ENCODE data around the gene LARP4. TPM values are rescaled to one million over a fixed set of nuclear protein-coding genes. Genes with fewer than 3 reads are reported as not detected.
A peak's percentile ranks its signal among the peaks of the same experiment; 100 is the strongest.
"Not testable (repeated sequence)": the region's sequence is repeated elsewhere in the genome, so short reads cannot be mapped to it uniquely, and the experiment has no call there.

The LARP4 gene
- total RNA-seq, 2 experiments from 2014 or later: 32.9 to 84.1 TPM

DNA sequence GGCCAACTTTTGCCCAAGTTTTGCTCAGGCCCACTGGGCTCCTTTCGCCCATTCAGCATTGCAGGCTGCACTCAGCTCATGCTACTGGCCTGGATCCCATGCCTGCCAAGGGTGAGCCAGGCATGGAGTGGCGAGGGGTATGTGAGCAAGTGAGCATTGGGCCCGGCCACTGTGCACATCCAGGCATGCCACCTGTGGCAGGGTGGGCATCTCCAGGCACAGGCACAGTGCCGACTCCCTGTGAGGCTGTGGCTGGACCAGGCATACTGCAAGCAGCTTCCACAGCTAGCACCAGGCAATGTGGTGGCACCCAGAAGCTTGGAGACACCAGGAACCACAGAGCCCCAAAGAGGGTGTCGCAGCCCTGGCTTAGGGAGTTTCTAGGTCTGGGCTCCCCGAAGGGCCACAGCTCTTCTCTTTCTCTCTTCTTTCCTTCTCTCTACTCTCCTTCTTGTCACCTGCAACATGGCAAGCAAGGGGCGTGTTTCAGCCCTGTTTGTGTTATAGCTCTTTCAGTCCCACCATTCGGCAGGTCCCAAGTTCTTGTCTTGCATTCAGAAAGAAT, 19.8 kb upstream of the LARP4 start:
- Histone ChIP-seq H2AFZ (ENCODE audit: low read length) (no peak overlapping the region), H3K9me2 (ENCODE audit: insufficient read depth, low read length) (no peaks in the 10 kb centered on the region), H3K4me1 (ENCODE audit: insufficient read depth, low read length, poor library complexity, severe bottlenecking) (peaks cover 6% of the 10 kb centered on the region), H3K4me3 (ENCODE audit: low read depth, low read length, poor library complexity, severe bottlenecking) (no peak overlapping the region), H3K4me2 (ENCODE audit: low read length) (no peak overlapping the region), H3K9me3 (ENCODE audit: low read length) (no peaks in the 10 kb centered on the region), H3K27ac (ENCODE audit: low read depth, low read length, poor library complexity, severe bottlenecking) (no peak overlapping the region), H3K79me2 (ENCODE audit: insufficient read depth, low read depth, low read length) (no peaks in the 10 kb centered on the region), H3K36me3 (ENCODE audit: insufficient read depth, low read length) (no peaks in the 10 kb centered on the region), H4K20me1 (ENCODE audit: insufficient read depth, low read length) (no peaks in the 10 kb centered on the region)
- intact Hi-C loops (cut with micrococcal nuclease; ENCODE audit: unreplicated experiment): no loop called here
- POLR2A ChIA-PET: interaction anchor here (0.5 to 0.6 kb wide), 4 partner anchors 58 to 355 kb away, joined by 3 to 4 read pairs (median 3); no protein-coding TSS in a partner anchor
- TF ChIP-seq EZH2phosphoT487 (IDR thresholded peaks at IDR 0.05; ENCODE audit: borderline replicate concordance, low read depth, low read length): no peak
- TF ChIP-seq, protein P1, sequence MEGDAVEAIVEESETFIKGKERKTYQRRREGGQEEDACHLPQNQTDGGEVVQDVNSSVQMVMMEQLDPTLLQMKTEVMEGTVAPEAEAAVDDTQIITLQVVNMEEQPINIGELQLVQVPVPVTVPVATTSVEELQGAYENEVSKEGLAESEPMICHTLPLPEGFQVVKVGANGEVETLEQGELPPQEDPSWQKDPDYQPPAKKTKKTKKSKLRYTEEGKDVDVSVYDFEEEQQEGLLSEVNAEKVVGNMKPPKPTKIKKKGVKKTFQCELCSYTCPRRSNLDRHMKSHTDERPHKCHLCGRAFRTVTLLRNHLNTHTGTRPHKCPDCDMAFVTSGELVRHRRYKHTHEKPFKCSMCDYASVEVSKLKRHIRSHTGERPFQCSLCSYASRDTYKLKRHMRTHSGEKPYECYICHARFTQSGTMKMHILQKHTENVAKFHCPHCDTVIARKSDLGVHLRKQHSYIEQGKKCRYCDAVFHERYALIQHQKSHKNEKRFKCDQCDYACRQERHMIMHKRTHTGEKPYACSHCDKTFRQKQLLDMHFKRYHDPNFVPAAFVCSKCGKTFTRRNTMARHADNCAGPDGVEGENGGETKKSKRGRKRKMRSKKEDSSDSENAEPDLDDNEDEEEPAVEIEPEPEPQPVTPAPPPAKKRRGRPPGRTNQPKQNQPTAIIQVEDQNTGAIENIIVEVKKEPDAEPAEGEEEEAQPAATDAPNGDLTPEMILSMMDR (conservative IDR thresholded peaks at IDR 0.05; ENCODE audit: low read length): no peak
- BruUV-seq (replicated peaks): no TSS peak
- DNase-seq (ENCODE audit: low spot score): no peak
- CTCF ChIA-PET (ENCODE audit: unreplicated experiment): no interaction called here

DNA sequence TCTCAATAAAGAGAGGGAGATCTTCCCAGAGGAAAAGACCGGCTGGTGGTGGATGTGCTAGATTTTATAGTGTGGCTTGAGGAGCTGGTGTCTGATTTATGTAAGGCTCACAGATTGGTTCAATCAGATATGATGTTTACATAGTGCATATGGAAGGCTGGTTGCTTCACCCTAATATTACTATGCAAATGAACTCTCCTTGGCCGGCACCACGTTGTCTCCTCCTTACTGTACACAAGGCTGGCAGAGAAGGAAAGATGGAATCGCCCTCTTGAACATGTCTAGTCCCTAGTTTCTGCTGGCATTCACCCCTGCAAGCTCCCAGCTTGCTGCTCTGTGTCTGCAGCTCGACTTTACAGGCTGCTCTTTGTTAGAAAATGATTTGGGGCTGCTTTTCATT, 13.2 kb upstream of the LARP4 start:
- H3K27ac ChIP-seq (ENCODE audit: low read depth, low read length, poor library complexity, severe bottlenecking): no peak overlapping the region
- intact Hi-C loops (cut with micrococcal nuclease; ENCODE audit: unreplicated experiment): no loop called here
- peaks cover 6% of the 10 kb centered on the region for H3K4me1 ChIP-seq (ENCODE audit: insufficient read depth, low read length, poor library complexity, severe bottlenecking)
- TF ChIP-seq EZH2phosphoT487 (IDR thresholded peaks at IDR 0.05; ENCODE audit: borderline replicate concordance, low read depth, low read length): no peak
- TF ChIP-seq, protein P1 (conservative IDR thresholded peaks at IDR 0.05; ENCODE audit: low read length): no peak
- peak overlapping the region; percentile 53 for H2AFZ ChIP-seq (ENCODE audit: low read length)
- H3K4me3 ChIP-seq (ENCODE audit: low read depth, low read length, poor library complexity, severe bottlenecking): no peak overlapping the region
- POLR2A ChIA-PET: interaction anchor here (0.6 to 1.1 kb wide), 3 partner anchors 9 to 362 kb away, joined by 3 to 5 read pairs (median 3); partner anchors contain the start of gene FAM186A
- H3K36me3 ChIP-seq (ENCODE audit: insufficient read depth, low read length): no peaks in the 10 kb centered on the region
- H3K4me2 ChIP-seq (ENCODE audit: low read length): peak overlapping the region; percentile 29; the same call in 1 of the 2 replicates
- CTCF ChIA-PET (ENCODE audit: unreplicated experiment): no interaction called here
- H4K20me1 ChIP-seq (ENCODE audit: insufficient read depth, low read length): no peaks in the 10 kb centered on the region
- H3K79me2 ChIP-seq (ENCODE audit: insufficient read depth, low read depth, low read length): no peaks in the 10 kb centered on the region
- DNase-seq (ENCODE audit: low spot score): no peak
- H3K9me3 ChIP-seq (ENCODE audit: low read length): no peaks in the 10 kb centered on the region
- BruUV-seq (replicated peaks): no TSS peak
- H3K9me2 ChIP-seq (ENCODE audit: insufficient read depth, low read length): no peaks in the 10 kb centered on the region

DNA sequence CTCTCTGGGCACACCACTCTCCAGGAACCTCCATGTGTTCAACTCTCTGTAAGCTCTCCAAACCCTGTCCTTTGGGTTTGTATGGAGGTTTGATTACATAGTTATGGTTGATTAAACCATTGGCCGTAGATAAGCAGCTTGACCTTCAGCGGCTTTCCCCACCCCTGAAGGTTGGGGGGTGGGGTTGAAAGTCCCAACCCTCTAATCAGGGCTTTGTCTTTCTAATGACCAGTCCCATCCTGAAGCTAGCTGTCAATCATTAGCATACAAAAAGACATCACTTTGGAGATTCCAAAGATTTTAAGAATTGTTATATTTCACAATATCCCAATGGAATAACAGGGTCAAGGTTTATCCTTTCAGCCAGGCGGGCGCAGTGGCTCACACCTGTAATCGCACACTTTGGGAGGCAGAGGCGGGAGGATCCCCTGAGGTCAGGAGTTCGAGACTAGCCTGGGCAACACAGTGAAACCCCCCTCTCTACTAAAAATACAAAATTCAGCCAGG, 12.7 kb upstream of the LARP4 start:
- no TSS peak for BruUV-seq (replicated peaks)
- peak overlapping the region; percentile 53 for H2AFZ ChIP-seq (ENCODE audit: low read length)
- no peaks in the 10 kb centered on the region for H3K9me2 ChIP-seq (ENCODE audit: insufficient read depth, low read length)
- intact Hi-C loops (cut with micrococcal nuclease; ENCODE audit: unreplicated experiment): no loop called here
- H3K27ac ChIP-seq (ENCODE audit: low read depth, low read length, poor library complexity, severe bottlenecking): no peak overlapping the region
- no peaks in the 10 kb centered on the region for H4K20me1 ChIP-seq (ENCODE audit: insufficient read depth, low read length)
- CTCF ChIA-PET (ENCODE audit: unreplicated experiment): no interaction called here
- H3K4me1 ChIP-seq (ENCODE audit: insufficient read depth, low read length, poor library complexity, severe bottlenecking): peaks cover 6% of the 10 kb centered on the region
- TF ChIP-seq, protein P1 (conservative IDR thresholded peaks at IDR 0.05; ENCODE audit: low read length): no peak
- TF ChIP-seq EZH2phosphoT487 (IDR thresholded peaks at IDR 0.05; ENCODE audit: borderline replicate concordance, low read depth, low read length): no peak
- no peak overlapping the region for H3K4me3 ChIP-seq (ENCODE audit: low read depth, low read length, poor library complexity, severe bottlenecking)
- no peaks in the 10 kb centered on the region for H3K79me2 ChIP-seq (ENCODE audit: insufficient read depth, low read depth, low read length)
- no peak for DNase-seq (ENCODE audit: low spot score)
- H3K36me3 ChIP-seq (ENCODE audit: insufficient read depth, low read length): no peaks in the 10 kb centered on the region
- POLR2A ChIA-PET: interaction anchor here (0.6 to 1.1 kb wide), 3 partner anchors 8 to 362 kb away, joined by 3 to 5 read pairs (median 3); partner anchors contain the start of gene FAM186A
- H3K9me3 ChIP-seq (ENCODE audit: low read length): no peaks in the 10 kb centered on the region
- H3K4me2 ChIP-seq (ENCODE audit: low read length): peak overlapping the region; percentile 29; the same call in 1 of the 2 replicates

DNA sequence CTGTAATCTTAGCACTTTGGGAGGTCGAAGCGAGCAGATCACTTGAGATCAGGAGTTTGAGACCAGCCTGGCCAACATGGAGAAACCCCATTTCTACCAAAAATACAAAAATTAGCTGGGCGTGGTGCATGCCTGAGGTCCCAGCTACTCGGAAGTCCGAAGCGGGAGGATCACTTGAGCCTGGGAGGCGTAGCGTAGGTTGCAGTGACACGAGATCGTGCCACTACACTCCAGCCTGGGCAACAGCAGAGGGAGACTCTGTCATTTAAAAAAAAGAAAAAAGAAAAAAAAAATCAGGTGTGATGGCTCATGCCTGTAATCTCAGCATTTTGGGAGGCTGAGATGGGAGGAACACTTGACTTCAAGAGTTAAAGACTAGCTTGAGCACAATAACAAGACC, 11.9 kb upstream of the LARP4 start:
- intact Hi-C loops (cut with micrococcal nuclease; ENCODE audit: unreplicated experiment): not testable (repeated sequence)

More for the DNA sequence above, 11.9 kb upstream of the LARP4 start:
- H3K4me1 ChIP-seq (ENCODE audit: insufficient read depth, low read length, poor library complexity, severe bottlenecking); H3K27ac ChIP-seq (ENCODE audit: low read depth, low read length, poor library complexity, severe bottlenecking); H4K20me1 ChIP-seq (ENCODE audit: insufficient read depth, low read length); CTCF ChIA-PET (ENCODE audit: unreplicated experiment); H3K9me3 ChIP-seq (ENCODE audit: low read length); H2AFZ ChIP-seq (ENCODE audit: low read length); H3K4me3 ChIP-seq (ENCODE audit: low read depth, low read length, poor library complexity, severe bottlenecking); BruUV-seq (replicated peaks); H3K9me2 ChIP-seq (ENCODE audit: insufficient read depth, low read length); H3K36me3 ChIP-seq (ENCODE audit: insufficient read depth, low read length); H3K79me2 ChIP-seq (ENCODE audit: insufficient read depth, low read depth, low read length); POLR2A ChIA-PET; DNase-seq (ENCODE audit: low spot score); H3K4me2 ChIP-seq (ENCODE audit: low read length): not testable (repeated sequence)
